Measurements from ENCODE around the gene ADCY7. TPM values are rescaled to one million over a fixed set of nuclear protein-coding genes. Genes with fewer than 3 reads are reported as not detected.
"Not testable (repeated sequence)": the region's sequence is repeated elsewhere in the genome, so short reads cannot be mapped to it uniquely, and the experiment has no call there.

The ADCY7 gene
- total and polyA plus RNA-seq, 3 donors from 2014 or later: 5.9 to 9.4 (median 5.9) TPM

GRCh38 chr16:50235581-50235980 lies 30.8 kb upstream of the ADCY7 start:
- no peak for DNase-seq
- H3K27ac ChIP-seq: no peak overlapping the region
- no peak for TF ChIP-seq POLR2A (IDR thresholded peaks at IDR 0.05)
- TF ChIP-seq CTCF (IDR thresholded peaks at IDR 0.05): no peak
- WGBS, 2 donors: 70 to 77% methylated on average over 6 of the region's 6 CpGs
- intact Hi-C loops (cut with DNase I; ENCODE audit: low total_unique reads): no loop called here
- no peaks in the 10 kb centered on the region for H3K4me1 ChIP-seq
- H3K4me3 ChIP-seq: no peak overlapping the region
- H3K27me3 ChIP-seq: no peaks in the 10 kb centered on the region
- H3K36me3 ChIP-seq (ENCODE audit: low read depth, missing control alignments): no peaks in the 10 kb centered on the region
- no peaks in the 10 kb centered on the region for H3K9me3 ChIP-seq

GRCh38 chr16:50238314-50238713 lies 28.0 kb upstream of the ADCY7 start:
- intact Hi-C loops (cut with DNase I; ENCODE audit: low total_unique reads): no loop called here
- H3K4me3 ChIP-seq: no peak overlapping the region
- no peaks in the 10 kb centered on the region for H3K4me1 ChIP-seq
- 88 to 93% methylated on average over 3 of the region's 3 CpGs for WGBS, 2 donors
- no peak for DNase-seq
- H3K9me3 ChIP-seq: no peaks in the 10 kb centered on the region
- H3K36me3 ChIP-seq (ENCODE audit: low read depth, missing control alignments): no peaks in the 10 kb centered on the region
- no peak overlapping the region for H3K27ac ChIP-seq
- TF ChIP-seq CTCF (IDR thresholded peaks at IDR 0.05) (no peak), POLR2A (IDR thresholded peaks at IDR 0.05) (no peak)
- H3K27me3 ChIP-seq: no peaks in the 10 kb centered on the region

- no peak for TF ChIP-seq CTCF (IDR thresholded peaks at IDR 0.05)
- TF ChIP-seq POLR2A (IDR thresholded peaks at IDR 0.05): no peak
- Histone ChIP-seq H3K27ac (no peak overlapping the region), H3K4me1 (no peaks in the 10 kb centered on the region), H3K4me3 (no peak overlapping the region), H3K27me3 (no peaks in the 10 kb centered on the region), H3K9me3 (no peaks in the 10 kb centered on the region), H3K36me3 (ENCODE audit: low read depth, missing control alignments) (no peaks in the 10 kb centered on the region)
- DNase-seq: no peak
- 74 to 86% methylated on average over 5 of the region's 5 CpGs for WGBS, 2 donors
- intact Hi-C loops (cut with DNase I; ENCODE audit: low total_unique reads): no loop called here
Measured at GRCh38 chr16:50238868-50239301, 27.5 kb upstream of the ADCY7 start.

- not testable (repeated sequence) for DNase-seq; H3K9me3 ChIP-seq; H3K4me3 ChIP-seq; H3K27me3 ChIP-seq; H3K36me3 ChIP-seq (ENCODE audit: low read depth, missing control alignments); H3K27ac ChIP-seq
- 76 to 77% methylated on average over 6 of the region's 6 CpGs for WGBS, 2 donors
- H3K4me1 ChIP-seq: peaks cover 21% of the 10 kb centered on the region
- intact Hi-C loops (cut with DNase I; ENCODE audit: low total_unique reads): loop anchor here (10.0 kb wide), 1 partner anchor 122 kb away; the partner anchor contains the start of gene BRD7
Measured at GRCh38 chr16:50243024-50243423, 23.3 kb upstream of the ADCY7 start.

- Histone ChIP-seq H3K27me3 (no peaks in the 10 kb centered on the region), H3K9me3 (no peaks in the 10 kb centered on the region), H3K4me3 (no peak overlapping the region), H3K4me1 (peaks cover 21% of the 10 kb centered on the region), H3K36me3 (ENCODE audit: low read depth, missing control alignments) (no peaks in the 10 kb centered on the region), H3K27ac (no peak overlapping the region)
- intact Hi-C loops (cut with DNase I; ENCODE audit: low total_unique reads): loop anchor here (10.0 kb wide), 1 partner anchor 121 kb away; the partner anchor contains the start of gene BRD7
- WGBS, 2 donors: 35 to 65% methylated on average over 7 to 9 of the region's 9 CpGs
- DNase-seq: no peak
- TF ChIP-seq POLR2A (IDR thresholded peaks at IDR 0.05) (no peak), CTCF (IDR thresholded peaks at IDR 0.05) (no peak)
Measured at GRCh38 chr16:50244140-50244503, 22.2 kb upstream of the ADCY7 start.
